Nephron progenitor cell (in vitro differentiated cells): ENCODE results near the gene CGRRF1.

ENCODE experiments used
- DNase-seq: peaks from one replicate; pipeline ENCODE4 v3.0.0; 2021
- H3K27ac Mint-ChIP-seq: 2 replicates; pipeline ENCODE4 v1.8.0; 2021; ENCODE audit warnings: mild to moderate bottlenecking, moderate library complexity, mixed read lengths
- H3K27me3 Mint-ChIP-seq: 2 replicates; pipeline ENCODE4 v1.8.0; 2021; ENCODE audit warnings: mild to moderate bottlenecking, low read depth, mixed read lengths; ENCODE audit not compliant: poor library complexity
- H3K36me3 Mint-ChIP-seq: 2 replicates; pipeline ENCODE4 v1.8.0; 2021; ENCODE audit warnings: low read depth, mixed read lengths
- H3K4me1 Mint-ChIP-seq: 2 replicates; pipeline ENCODE4 v1.8.0; 2021; ENCODE audit warnings: mixed read lengths
- H3K4me3 Mint-ChIP-seq: 2 replicates; pipeline ENCODE4 v1.8.0; 2021; ENCODE audit warnings: mild to moderate bottlenecking, moderate library complexity, mixed read lengths
- H3K9me3 Mint-ChIP-seq: 2 replicates; pipeline ENCODE4 v1.8.0; 2021; ENCODE audit warnings: mild to moderate bottlenecking, moderate library complexity, mixed read lengths
- CTCF ChIP-seq: fragments of 200-600 bp; sonication (generic); IDR thresholded peaks from 2 replicates; pipeline ENCODE4 v1.5.0; 2021; ENCODE audit warnings: antibody characterized with exemption

The CGRRF1 gene

GRCh38 chr14:54572316-54572715, 62.6 kb downstream of the CGRRF1 start:
- DNase-seq, result no peak

GRCh38 chr14:54574528-54574927, 64.8 kb downstream of the CGRRF1 start:
- H3K27me3 Mint-ChIP-seq, result peaks cover 11% of the 10 kb centered on the region
- H3K4me3 Mint-ChIP-seq, result no peak overlapping the region
- peaks cover 18% of the 10 kb centered on the region for H3K36me3 Mint-ChIP-seq
- H3K9me3 Mint-ChIP-seq, result peaks cover 18% of the 10 kb centered on the region
- H3K4me1 Mint-ChIP-seq, result peaks cover 22% of the 10 kb centered on the region
- DNase-seq, result no peak
- no peak overlapping the region for H3K27ac Mint-ChIP-seq
- TF ChIP-seq CTCF, result no peak

More at GRCh38 chr14:54572316-54572715, 62.6 kb downstream of the CGRRF1 start:
- H3K9me3 Mint-ChIP-seq, result peaks cover 18% of the 10 kb centered on the region
- H3K4me3 Mint-ChIP-seq, result no peak overlapping the region
- peaks cover 32% of the 10 kb centered on the region for H3K27me3 Mint-ChIP-seq
- peaks cover 40% of the 10 kb centered on the region for H3K4me1 Mint-ChIP-seq
- peaks cover 18% of the 10 kb centered on the region for H3K36me3 Mint-ChIP-seq
- peak; percentile 43 for TF ChIP-seq CTCF
- H3K27ac Mint-ChIP-seq, result no peak overlapping the region

- H3K4me1 Mint-ChIP-seq, result peaks cover 22% of the 10 kb centered on the region
- TF ChIP-seq CTCF, result no peak
- no peak for DNase-seq
- H3K36me3 Mint-ChIP-seq, result peaks cover 11% of the 10 kb centered on the region
- H3K27ac Mint-ChIP-seq, result no peak overlapping the region
- no peak overlapping the region for H3K4me3 Mint-ChIP-seq
- H3K27me3 Mint-ChIP-seq, result peaks cover 4% of the 10 kb centered on the region
- peaks cover 10% of the 10 kb centered on the region for H3K9me3 Mint-ChIP-seq
These were observed 67.8 kb downstream of the CGRRF1 start for GRCh38 chr14:54577494-54577893.

GRCh38 chr14:54577977-54578376, 68.3 kb downstream of the CGRRF1 start:
- no peak for TF ChIP-seq CTCF
- peaks cover 7% of the 10 kb centered on the region for H3K9me3 Mint-ChIP-seq
- no peak overlapping the region for H3K27ac Mint-ChIP-seq
- peaks cover 4% of the 10 kb centered on the region for H3K27me3 Mint-ChIP-seq
- no peak for DNase-seq
- no peak overlapping the region for H3K4me3 Mint-ChIP-seq
- peaks cover 22% of the 10 kb centered on the region for H3K4me1 Mint-ChIP-seq
- peaks cover 8% of the 10 kb centered on the region for H3K36me3 Mint-ChIP-seq

GRCh38 chr14:54579621-54580020, 69.9 kb downstream of the CGRRF1 start:
- Mint-ChIP-seq H3K4me3 (no peak overlapping the region), H3K27ac (no peak overlapping the region), H3K9me3 (no peaks in the 10 kb centered on the region), H3K4me1 (peaks cover 20% of the 10 kb centered on the region), H3K36me3 (no peaks in the 10 kb centered on the region), H3K27me3 (peaks cover 4% of the 10 kb centered on the region)
- DNase-seq, result no peak
- no peak for TF ChIP-seq CTCF

- Mint-ChIP-seq H3K4me1 (peaks cover 7% of the 10 kb centered on the region), H3K27ac (no peak overlapping the region), H3K9me3 (peaks cover 5% of the 10 kb centered on the region), H3K36me3 (peaks cover 4% of the 10 kb centered on the region), H3K4me3 (no peak overlapping the region), H3K27me3 (peaks cover 6% of the 10 kb centered on the region)
- TF ChIP-seq CTCF, result no peak
- DNase-seq, result no peak
These were observed 71.2 kb downstream of the CGRRF1 start for GRCh38 chr14:54580933-54581332.
